ENCODE results near the gene TTL.
"Not testable (repeated sequence)": the region's sequence is repeated elsewhere in the genome, so short reads cannot be mapped to it uniquely, and the experiment has no call there.

The TTL gene

GRCh38 chr2:112548980-112549379 is 67.0 kb downstream of the TTL start:
- DNase-seq (ENCODE audit: extremely low read depth, low read depth): no peak
- TF ChIP-seq, protein P1, sequence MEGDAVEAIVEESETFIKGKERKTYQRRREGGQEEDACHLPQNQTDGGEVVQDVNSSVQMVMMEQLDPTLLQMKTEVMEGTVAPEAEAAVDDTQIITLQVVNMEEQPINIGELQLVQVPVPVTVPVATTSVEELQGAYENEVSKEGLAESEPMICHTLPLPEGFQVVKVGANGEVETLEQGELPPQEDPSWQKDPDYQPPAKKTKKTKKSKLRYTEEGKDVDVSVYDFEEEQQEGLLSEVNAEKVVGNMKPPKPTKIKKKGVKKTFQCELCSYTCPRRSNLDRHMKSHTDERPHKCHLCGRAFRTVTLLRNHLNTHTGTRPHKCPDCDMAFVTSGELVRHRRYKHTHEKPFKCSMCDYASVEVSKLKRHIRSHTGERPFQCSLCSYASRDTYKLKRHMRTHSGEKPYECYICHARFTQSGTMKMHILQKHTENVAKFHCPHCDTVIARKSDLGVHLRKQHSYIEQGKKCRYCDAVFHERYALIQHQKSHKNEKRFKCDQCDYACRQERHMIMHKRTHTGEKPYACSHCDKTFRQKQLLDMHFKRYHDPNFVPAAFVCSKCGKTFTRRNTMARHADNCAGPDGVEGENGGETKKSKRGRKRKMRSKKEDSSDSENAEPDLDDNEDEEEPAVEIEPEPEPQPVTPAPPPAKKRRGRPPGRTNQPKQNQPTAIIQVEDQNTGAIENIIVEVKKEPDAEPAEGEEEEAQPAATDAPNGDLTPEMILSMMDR (IDR thresholded peaks at IDR 0.05; ENCODE audit: low read depth, low read length): no peak

DNA sequence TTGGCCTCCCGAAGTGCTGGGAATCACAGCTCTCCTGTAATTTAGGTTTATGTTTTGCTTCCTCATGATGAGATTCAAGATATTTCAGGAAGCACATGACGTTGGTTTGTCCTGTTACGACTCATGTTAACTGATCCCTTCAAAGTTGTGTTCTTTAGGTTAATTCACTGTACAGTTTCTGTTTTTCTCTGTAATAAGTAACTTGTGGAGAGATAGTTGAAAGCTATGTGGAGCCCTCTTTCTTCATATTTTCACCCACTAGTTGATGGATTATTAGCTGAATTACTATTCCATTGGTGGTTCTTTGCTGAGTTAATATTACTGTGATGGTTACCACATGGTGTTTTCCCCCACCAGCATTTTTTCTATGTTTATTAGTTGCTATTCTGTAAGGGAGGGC is 84.1 kb downstream of the TTL start:
- TF ChIP-seq, protein P1 (IDR thresholded peaks at IDR 0.05; ENCODE audit: low read depth, low read length): no peak
- no peak for DNase-seq (ENCODE audit: extremely low read depth, low read depth)

- DNase-seq (ENCODE audit: extremely low read depth, low read depth): not testable (repeated sequence)
Observed at GRCh38 chr2:112566508-112566907, 84.6 kb downstream of the TTL start.

DNA sequence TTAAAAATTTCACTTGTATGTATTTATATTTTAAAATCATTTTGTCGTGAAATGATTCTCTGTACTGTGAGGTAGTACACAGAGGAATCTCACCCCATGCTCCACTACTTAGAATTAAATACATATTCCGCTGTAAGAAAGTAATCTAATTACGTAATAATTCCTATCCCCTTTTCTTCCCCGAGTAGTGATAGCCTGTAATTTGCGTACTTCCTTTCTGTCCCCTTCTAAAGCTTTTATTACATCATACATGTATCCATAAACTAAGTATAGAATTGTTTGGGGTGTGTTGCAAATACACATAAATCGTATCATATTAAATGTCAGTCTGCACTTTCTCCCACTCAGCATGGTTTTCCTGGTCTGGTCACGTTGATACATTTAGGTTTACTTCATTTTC is 90.0 kb downstream of the TTL start:
- TF ChIP-seq, protein P1 (IDR thresholded peaks at IDR 0.05; ENCODE audit: low read depth, low read length): no peak
- no peak for DNase-seq (ENCODE audit: extremely low read depth, low read depth)

GRCh38 chr2:112577756-112578155 is 95.8 kb downstream of the TTL start:
- DNase-seq (ENCODE audit: extremely low read depth, low read depth): no peak
- TF ChIP-seq, protein P1 (IDR thresholded peaks at IDR 0.05; ENCODE audit: low read depth, low read length): no peak; the same call in 1 of the 2 replicates

DNA sequence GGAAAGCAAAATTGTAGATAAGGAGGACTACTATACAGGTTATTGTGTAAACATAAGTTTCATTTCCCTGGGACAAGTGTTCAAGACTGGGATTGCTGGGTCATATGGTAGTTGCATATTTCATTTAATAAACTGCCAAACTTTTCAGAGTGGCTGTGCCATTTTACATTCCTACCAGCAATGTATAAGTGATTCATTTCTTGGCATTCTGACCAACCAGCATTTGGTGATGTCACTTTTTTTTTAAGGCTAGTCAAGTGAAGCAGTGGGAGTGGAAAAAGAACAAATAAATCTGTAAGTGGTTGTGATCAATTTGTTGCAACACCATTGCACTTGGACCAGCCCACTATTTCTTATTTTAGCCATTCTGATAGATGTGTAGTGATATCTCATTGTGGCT is 97.3 kb downstream of the TTL start:
- TF ChIP-seq, protein P1 (IDR thresholded peaks at IDR 0.05; ENCODE audit: low read depth, low read length): no peak; the same call in 1 of the 2 replicates
- peak; percentile 49 for DNase-seq (ENCODE audit: extremely low read depth, low read depth)

- DNase-seq (ENCODE audit: extremely low read depth, low read depth): no peak
- TF ChIP-seq, protein P1 (IDR thresholded peaks at IDR 0.05; ENCODE audit: low read depth, low read length): no peak
Observed at GRCh38 chr2:112580084-112580483, 98.1 kb downstream of the TTL start.

DNA sequence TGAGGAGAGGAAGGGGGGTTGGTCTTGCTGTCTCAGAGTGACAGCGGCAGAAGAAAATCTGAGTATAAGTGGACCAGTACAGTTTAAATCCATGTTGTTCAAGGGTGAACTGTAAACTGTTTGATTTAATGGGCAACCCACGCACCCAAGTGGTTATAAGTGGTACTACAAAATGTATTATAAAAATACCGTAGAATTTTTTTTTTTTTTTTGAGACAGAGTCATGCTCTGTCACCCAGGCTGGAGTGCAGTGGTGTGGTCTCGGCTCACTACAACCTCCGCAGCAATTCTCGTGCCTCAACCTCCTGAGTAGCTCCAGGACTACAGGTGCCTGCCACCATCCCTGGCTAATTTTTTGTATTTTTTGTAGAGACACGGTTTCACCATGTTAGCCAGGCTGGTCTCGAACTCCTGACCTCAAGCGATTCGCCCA is 100.4 kb downstream of the TTL start:
- DNase-seq (ENCODE audit: extremely low read depth, low read depth): no peak

More for the DNA sequence above, 100.4 kb downstream of the TTL start:
- TF ChIP-seq, protein P1 (IDR thresholded peaks at IDR 0.05; ENCODE audit: low read depth, low read length): peak; percentile 46

Data from AG09319 (cell line).